PC-3 (cell line): Measurements from ENCODE around the gene OR2AE1. TPM values are rescaled to one million over a fixed set of nuclear protein-coding genes. Genes with fewer than 3 reads are reported as not detected.
A peak's percentile ranks its signal among the peaks of the same experiment; 100 is the strongest.

Source experiments
- ATAC-seq: fragments of 200-7000 bp; cut with Tn5 transposase; 2 replicates; pipeline ENCODE4 v1.9.1; 2020; ENCODE audit warnings: mild to moderate bottlenecking, moderate library complexity
- BruUV-seq: library from RNA; stranded (reverse); fragments of 400-500 nt; replicated peaks from 2 replicates; lab custom pipeline; 2021; lab: Mats Ljungman, UMichigan
- CTCF ChIA-PET: fragments of 300-600 bp; sonication (Branson Sonifier 250); formaldehyde crosslinking; loops from one replicate; lab custom pipeline; 2022; ENCODE audit warnings: antibody characterized with exemption; lab: Charles Lee
- POLR2A ChIA-PET: fragments of 300-600 bp; sonication (Branson Sonifier 250); formaldehyde crosslinking; loops from one replicate; lab custom pipeline; 2022; ENCODE audit warnings: antibody characterized with exemption; ENCODE audit not compliant: unreplicated experiment; lab: Charles Lee
- DNase-seq: peaks from one replicate; pipeline ENCODE4 v3.0.0-alpha.2; 2015
- H2AFZ ChIP-seq: fragments of 300-600 bp; sonication (generic); 2 replicates; pipeline ENCODE4 v1.6.0; 2016; ENCODE audit warnings: antibody characterized with exemption, low read length
- H3F3A ChIP-seq: fragments of 300-600 bp; sonication (generic); one replicate; pipeline ENCODE4 v1.6.0; 2017; ENCODE audit warnings: antibody characterized with exemption, low read length, control low read depth, mild to moderate bottlenecking; ENCODE audit not compliant: unreplicated experiment
- H3K27ac ChIP-seq: fragments of 300-600 bp; sonication (generic); 2 replicates; pipeline ENCODE4 v1.5.1; 2016; ENCODE audit warnings: mild to moderate bottlenecking, low read length
- H3K27me3 ChIP-seq: fragments of 300-600 bp; sonication (generic); 2 replicates; pipeline ENCODE4 v1.6.1; 2016; ENCODE audit warnings: low read length, mixed read lengths
- H3K36me3 ChIP-seq: fragments of 300-600 bp; sonication (generic); 2 replicates; pipeline ENCODE4 v1.6.1; 2016; ENCODE audit warnings: low read depth, mixed run types, low read length, mixed read lengths
- H3K4me1 ChIP-seq: fragments of 300-600 bp; sonication (generic); 2 replicates; pipeline ENCODE4 v1.5.1; 2016; ENCODE audit warnings: low read length; ENCODE audit not compliant: insufficient read depth
- H3K4me2 ChIP-seq: fragments of 300-600 bp; sonication (generic); 2 replicates; pipeline ENCODE4 v1.6.0; 2016; ENCODE audit warnings: low read length
- H3K4me3 ChIP-seq: fragments of 300-600 bp; sonication (generic); 2 replicates; pipeline ENCODE4 v1.5.1; 2016; ENCODE audit warnings: mild to moderate bottlenecking, low read length, mixed read lengths
- H3K79me2 ChIP-seq: fragments of 300-600 bp; sonication (generic); 2 replicates; pipeline ENCODE4 v1.6.1; 2017; ENCODE audit warnings: low read length, mixed read lengths
- H3K9ac ChIP-seq: fragments of 300-600 bp; sonication (generic); 2 replicates; pipeline ENCODE4 v1.6.0; 2016; ENCODE audit warnings: mild to moderate bottlenecking, low read length
- H3K9me2 ChIP-seq: fragments of 300-600 bp; sonication (generic); replicated peaks from 2 replicates; pipeline ENCODE4 v1.6.1; 2016; ENCODE audit warnings: mixed run types, low read length, mixed read lengths
- H3K9me3 ChIP-seq: fragments of 300-600 bp; sonication (generic); 2 replicates; pipeline ENCODE4 v1.6.1; 2016; ENCODE audit warnings: low read length, mixed read lengths
- H4K20me1 ChIP-seq: fragments of 300-600 bp; sonication (generic); 2 replicates; pipeline ENCODE4 v1.6.1; 2016; ENCODE audit warnings: low read length, mixed read lengths
- EZH2phosphoT487 ChIP-seq: fragments of 300-600 bp; sonication (generic); IDR thresholded peaks from 2 replicates; pipeline ENCODE4 v1.6.1; 2018; ENCODE audit warnings: mild to moderate bottlenecking, antibody characterized with exemption, low read length, borderline replicate concordance
- intact Hi-C: fragments of 100-400 bp; cut with micrococcal nuclease; formaldehyde crosslinking; loops from 2 replicates; pipeline ENCODE4 v1.9.0; 2023
- total RNA-seq: library from RNA; depleted of rRNA; stranded (reverse); fragments of >200 nt; gene quantifications from 2 replicates; pipeline ENCODE4 v1.2.3, GENCODE V29; 2014; rRNA removed

OR2AE1 gene
- total RNA-seq, 1 experiment from 2014 or later, result 0.18 TPM

- Histone ChIP-seq H3K27me3 (peaks cover 28% of the 10 kb centered on the region), H2AFZ (no peak overlapping the region), H3K9me2 (no peaks in the 10 kb centered on the region), H3K4me3 (no peak overlapping the region), H3K9me3 (no peaks in the 10 kb centered on the region), H3K4me2 (no peak overlapping the region), H3K36me3 (no peaks in the 10 kb centered on the region), H3K27ac (no peak overlapping the region), H3K4me1 (no peaks in the 10 kb centered on the region), H4K20me1 (no peaks in the 10 kb centered on the region), H3K79me2 (no peaks in the 10 kb centered on the region), H3K9ac (no peak overlapping the region), H3F3A (no peaks in the 10 kb centered on the region)
- intact Hi-C loops, result loop anchor here (10.0 kb wide), 1 partner anchor 1552 kb away; no protein-coding TSS in a partner anchor
- CTCF ChIA-PET, result no interaction called here
- no peak for TF ChIP-seq EZH2phosphoT487
- ATAC-seq, result no peak
- POLR2A ChIA-PET, result no interaction called here
- peak; percentile 19 for DNase-seq
- BruUV-seq, result no TSS peak
Observed at GRCh38 chr7:99827040-99827778, 49.6 kb downstream of the OR2AE1 start.

Other genes with a start within 250 kb of the OR2AE1 start
- gene CYP3A5, start 197.0 kb downstream of the OR2AE1 start, total RNA-seq, result not detected in 2 replicates
- gene CYP3A7, start 141.8 kb downstream of the OR2AE1 start, total RNA-seq, result not detected in 2 replicates
- not detected in 2 replicates for gene CYP3A4, start 92.8 kb downstream of the OR2AE1 start, total RNA-seq
- not detected in 2 replicates for gene CYP3A43, start 49.0 kb downstream of the OR2AE1 start, total RNA-seq
- 11.1 and 13.9 TPM in 2 replicates for gene TRIM4, start 42.5 kb upstream of the OR2AE1 start, total RNA-seq
- gene GJC3, start 52.6 kb upstream of the OR2AE1 start, total RNA-seq, result 0.18 TPM in 1 of 2 replicates, not detected in the other
- gene AZGP1, start 99.0 kb upstream of the OR2AE1 start, total RNA-seq, result 0.18 TPM in 1 of 2 replicates, not detected in the other
- 13.6 and 13.9 TPM in 2 replicates for gene ZKSCAN1, start 138.6 kb upstream of the OR2AE1 start, total RNA-seq
- 4.7 and 7.3 TPM in 2 replicates for gene ZSCAN21, start 172.7 kb upstream of the OR2AE1 start, total RNA-seq
- 16.5 and 18.0 TPM in 2 replicates for gene ZNF3, start 204.7 kb upstream of the OR2AE1 start, total RNA-seq
- gene COPS6, start 211.9 kb upstream of the OR2AE1 start, total RNA-seq, result 95.7 and 110 TPM in 2 replicates
- gene MCM7, start 224.4 kb upstream of the OR2AE1 start, total RNA-seq, result 208 and 226 TPM in 2 replicates
- gene AP4M1, start 224.6 kb upstream of the OR2AE1 start, total RNA-seq, result 17.9 and 23.9 TPM in 2 replicates
- gene TAF6, start 242.3 kb upstream of the OR2AE1 start, total RNA-seq, result 51.4 and 58.6 TPM in 2 replicates
- 7.5 and 11.6 TPM in 2 replicates for gene CNPY4, start 242.6 kb upstream of the OR2AE1 start, total RNA-seq
- gene MBLAC1, start 249.9 kb upstream of the OR2AE1 start, total RNA-seq, result 2.7 and 4.3 TPM in 2 replicates